HepG2 (cell line): ENCODE measurements around the gene P2RX5. TPM values are rescaled to one million over a fixed set of nuclear protein-coding genes. Genes with fewer than 3 reads are reported as not detected.

ENCODE experiments used
- ATAC-seq: fragments of 200-7000 bp; cut with Tn5 transposase; 3 replicates; pipeline ENCODE4 v1.9.1; 2020; ENCODE audit warnings: mild to moderate bottlenecking, moderate library complexity
- BruUV-seq: library from RNA; stranded (reverse); fragments of 400-500 nt; replicated peaks from 2 replicates; lab custom pipeline; 2021; lab: Mats Ljungman, UMichigan
- CTCF ChIA-PET: fragments of 300-600 bp; formaldehyde crosslinking; extraction: SDS; loops from one replicate; lab custom pipeline; 2021; ENCODE audit warnings: low total read pairs, inconsistent platforms, low intra/inter-chr PET ratio; lab: Yijun Ruan, JAX
- POLR2A ChIA-PET: fragments of 350-600 bp; sonication (Branson Sonifier 250); formaldehyde crosslinking; loops from one replicate; lab custom pipeline; 2020; ENCODE audit warnings: antibody characterized with exemption, inconsistent platforms; lab: Yijun Ruan, JAX
- DNase-seq: peaks from one replicate; pipeline ENCODE4 v3.0.0-alpha.2; 2015; ENCODE audit warnings: low spot score
- FAIRE-seq: peaks from 3 replicates; lab custom pipeline; 2011; peaks lifted over from hg19 to GRCh38; lab: Jason Lieb, UNC
- H2AFZ ChIP-seq: one replicate; pipeline ENCODE4 v1.6.1; 2011; ENCODE audit warnings: low read length, inconsistent platforms
- H3K27ac ChIP-seq: fragments of 300-600 bp; 3 replicates; pipeline ENCODE4 v1.8.0; 2011; ENCODE audit warnings: mixed run types, mild to moderate bottlenecking, mixed read lengths, low read length, inconsistent platforms; ENCODE audit not compliant: insufficient read depth; ENCODE audit errors: extremely low read length
- H3K27me3 ChIP-seq, 2 experiments: fragments of 200-600 bp in 1 of 2; 2 replicates in 1 of 2; 3 replicates in 1 of 2; pipeline versions ENCODE4 v1.6.0 to v1.8.0; 2011; ENCODE audit warnings: low read length in 2 of 2, mild to moderate bottlenecking in 2 of 2, moderate library complexity in 2 of 2, inconsistent platforms in 1 of 2; ENCODE audit not compliant: insufficient read depth in 2 of 2, control insufficient read depth in 1 of 2
- H3K36me3 ChIP-seq, 2 experiments: fragments of 200-600 bp in 1 of 2; replicated peaks in 1 of 2; 2 replicates in 1 of 2; 3 replicates in 1 of 2; pipeline versions ENCODE4 v1.5.1 to v1.8.0; 2011; ENCODE audit warnings: low read length in 2 of 2, inconsistent platforms in 1 of 2; ENCODE audit not compliant: insufficient read depth in 2 of 2, control insufficient read depth in 1 of 2
- H3K4me1 ChIP-seq: 2 replicates; pipeline ENCODE4 v1.5.1; 2012; ENCODE audit warnings: low read length, inconsistent platforms; ENCODE audit not compliant: insufficient read depth
- H3K4me2 ChIP-seq: 2 replicates; pipeline ENCODE4 v1.6.0; 2011; ENCODE audit warnings: low read depth, low read length, inconsistent platforms
- H3K4me3 ChIP-seq, 3 experiments: fragments of 200-600 bp in 1 of 3; sonication (generic), shearing (Covaris generic) in 1 of 3; replicated peaks in 1 of 3; 2 replicates each; pipeline ENCODE4 v1.5.1; 2011 to 2016; ENCODE audit warnings: low read length in 3 of 3, inconsistent platforms in 2 of 3, low read depth in 2 of 3, mild to moderate bottlenecking in 2 of 3, control low read depth in 1 of 3, mixed read lengths in 1 of 3; ENCODE audit not compliant: insufficient read depth in 1 of 3
- H3K79me2 ChIP-seq: one replicate; pipeline ENCODE4 v1.6.1; 2011; ENCODE audit warnings: low read length, inconsistent platforms; ENCODE audit not compliant: insufficient read depth
- H3K9ac ChIP-seq: 2 replicates; pipeline ENCODE4 v1.6.0; 2011; ENCODE audit warnings: mild to moderate bottlenecking, low read depth, low read length, inconsistent platforms; ENCODE audit not compliant: insufficient read depth
- H3K9me3 ChIP-seq: 2 replicates; pipeline ENCODE4 v1.5.1; 2012; ENCODE audit warnings: mild to moderate bottlenecking, low read length
- H4K20me1 ChIP-seq: 2 replicates; pipeline ENCODE4 v1.6.0; 2011; ENCODE audit warnings: inconsistent platforms, mild to moderate bottlenecking, low read length, moderate library complexity; ENCODE audit not compliant: insufficient read depth
- HHEX ChIP-seq: IDR thresholded peaks from 2 replicates; pipeline ENCODE4 v1.6.1; 2016; ENCODE audit warnings: control low read depth
- PHF20 ChIP-seq: sonication (generic); formaldehyde crosslinking; IDR thresholded peaks from 2 replicates; pipeline ENCODE4 v1.5.0; 2020; ENCODE audit warnings: mild to moderate bottlenecking, missing genetic modification reagents
- TEAD3 ChIP-seq: optimal IDR thresholded peaks from 2 replicates; pipeline ENCODE3; 2016; ENCODE audit warnings: borderline replicate concordance
- ZNF569 ChIP-seq: sonication (generic); formaldehyde crosslinking; IDR thresholded peaks from 2 replicates; pipeline ENCODE4 v1.5.0; 2020; ENCODE audit warnings: mild to moderate bottlenecking, missing genetic modification reagents, moderate library complexity, borderline replicate concordance
- WGBS: methylation state at CpG from one replicate; pipeline ENCODE4 v1.1.6; 2017; ENCODE audit warnings: low lambda C conversion rate; 5-methylcytosine and 5-hydroxymethylcytosine counted together
- in situ Hi-C: cut with HindIII; loops from 2 replicates; pipeline ENCODE4 v1.10.0; 2017; ENCODE audit warnings: low pct_unique_long_range_greater_than_20kb; ENCODE audit not compliant: extremely low pct_ligation_motif_present
- intact Hi-C: fragments of 100-400 bp; cut with micrococcal nuclease; formaldehyde crosslinking; loops from one replicate; pipeline ENCODE4 v1.10.0; 2022; ENCODE audit not compliant: unreplicated experiment
- polyA plus RNA-seq, 8 experiments: library from polyadenylated mRNA; depleted of rRNA in 3 of 8; stranded (reverse) in 7 of 8; unstranded in 1 of 8; fragments of >200 nt; fragmentation: Illumina TruSeq in 4 of 8; extraction: Trizol in 4 of 8; gene quantifications; 2 replicates each; pipeline versions ENCODE4 v1.2.1 to v1.2.3, GENCODE V29; 2011 to 2016; ENCODE audit warnings: low read depth in 4 of 8, missing spikeins in 1 of 8, mixed read lengths in 1 of 8; ENCODE audit not compliant: insufficient read depth in 1 of 8
- total RNA-seq, 5 experiments: library from RNA; depleted of rRNA; stranded (reverse); fragments of >200 nt; fragmentation: Illumina TruSeq; extraction: Trizol; gene quantifications; 2 replicates each; pipeline ENCODE4 v1.2.3, GENCODE V29; 2016; ENCODE audit warnings: low read depth in 1 of 5
- TF ChIP-seq, protein P1 (sequence below): sonication (generic); formaldehyde crosslinking; conservative IDR thresholded peaks from 2 replicates; pipeline ENCODE4 v1.5.0; 2020; ENCODE audit warnings: missing genetic modification reagents

Gene P2RX5
- total and polyA plus RNA-seq, 2 of the 13 experiments (the other 11 are each of a cell fraction or from before 2014, with no cell fraction given), result 0.95 to 1.7 TPM

- POLR2A ChIA-PET, result interaction anchor here (2.0 kb wide), 1 partner anchor 11 kb away, joined by 12 read pairs; the partner anchor contains the start of gene TAX1BP3
- Histone ChIP-seq H2AFZ (no peak overlapping the region), H3K27ac (no peak overlapping the region), H3K27me3 (no peaks in the 10 kb centered on the region), H3K36me3 (no peaks in the 10 kb centered on the region; a peak in 1 of 5 replicates), H3K4me3 (no peak overlapping the region), H3K9me3 (no peaks in the 10 kb centered on the region), H3K4me2 (no peak overlapping the region), H4K20me1 (no peaks in the 10 kb centered on the region), H3K9ac (no peak overlapping the region), H3K4me1 (peaks cover 13% of the 10 kb centered on the region), H3K79me2 (no peaks in the 10 kb centered on the region)
- FAIRE-seq, result no peak
- no peak for ATAC-seq
- no TSS peak for BruUV-seq
- in situ Hi-C loops (no loop called here), intact Hi-C loops (no loop called here)
- CTCF ChIA-PET, result no interaction called here
- no peak for TF ChIP-seq TEAD3 (CRISPR knock-in tag)
- TF ChIP-seq HHEX (CRISPR knock-in tag), result no peak
- TF ChIP-seq ZNF569 (CRISPR knock-in tag), result no peak
- TF ChIP-seq, protein P1, sequence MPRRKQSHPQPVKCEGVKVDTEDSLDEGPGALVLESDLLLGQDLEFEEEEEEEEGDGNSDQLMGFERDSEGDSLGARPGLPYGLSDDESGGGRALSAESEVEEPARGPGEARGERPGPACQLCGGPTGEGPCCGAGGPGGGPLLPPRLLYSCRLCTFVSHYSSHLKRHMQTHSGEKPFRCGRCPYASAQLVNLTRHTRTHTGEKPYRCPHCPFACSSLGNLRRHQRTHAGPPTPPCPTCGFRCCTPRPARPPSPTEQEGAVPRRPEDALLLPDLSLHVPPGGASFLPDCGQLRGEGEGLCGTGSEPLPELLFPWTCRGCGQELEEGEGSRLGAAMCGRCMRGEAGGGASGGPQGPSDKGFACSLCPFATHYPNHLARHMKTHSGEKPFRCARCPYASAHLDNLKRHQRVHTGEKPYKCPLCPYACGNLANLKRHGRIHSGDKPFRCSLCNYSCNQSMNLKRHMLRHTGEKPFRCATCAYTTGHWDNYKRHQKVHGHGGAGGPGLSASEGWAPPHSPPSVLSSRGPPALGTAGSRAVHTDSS, result no peak
- WGBS, result 95% methylated on average over 16 of the region's 16 CpGs
- no peak for DNase-seq
Observed at GRCh38 chr17:3656353-3656752, 39.6 kb downstream of the P2RX5 start.

GRCh38 chr17:3655766-3656165 lies 40.2 kb downstream of the P2RX5 start:
- Histone ChIP-seq H3K79me2 (no peaks in the 10 kb centered on the region), H3K27ac (no peak overlapping the region), H3K4me1 (peaks cover 7% of the 10 kb centered on the region), H3K9ac (no peak overlapping the region), H3K4me3 (no peak overlapping the region), H3K27me3 (no peaks in the 10 kb centered on the region), H3K9me3 (no peaks in the 10 kb centered on the region), H3K36me3 (no peaks in the 10 kb centered on the region; a peak in 1 of 5 replicates), H2AFZ (no peak overlapping the region), H4K20me1 (no peaks in the 10 kb centered on the region), H3K4me2 (no peak overlapping the region)
- WGBS, result 96% methylated on average over 5 of the region's 11 CpGs
- no peak for FAIRE-seq
- ATAC-seq, result no peak
- ChIA-PET CTCF (no interaction called here), POLR2A (interaction anchor here (2.0 kb wide), 1 partner anchor 12 kb away, joined by 12 read pairs; the partner anchor contains the start of gene TAX1BP3)
- intact Hi-C loops (no loop called here), in situ Hi-C loops (no loop called here)
- no TSS peak for BruUV-seq
- DNase-seq, result no peak
- TF ChIP-seq PHF20, result no peak
